Transverse colon (tissue), 4 donors: ENCODE measurements around the gene FBXO27. TPM values are rescaled to one million over a fixed set of nuclear protein-coding genes. Genes with fewer than 3 reads are reported as not detected.

ENCODE experiments used
- DNase-seq: peaks from one replicate; pipeline ENCODE4 v3.0.0-alpha.2; 2019
- H3K27ac ChIP-seq, 4 donors: fragments of 200-600 bp; sonication (generic); 2 replicates each; pipeline ENCODE4 v1.5.1; 2016 to 2018; ENCODE audit warnings: inconsistent platforms in 4 of 4
- H3K27me3 ChIP-seq: fragments of 200-600 bp; sonication (generic); 2 replicates; pipeline ENCODE4 v1.5.1; 2017; ENCODE audit warnings: inconsistent platforms
- H3K36me3 ChIP-seq, 4 donors: fragments of 200-600 bp; sonication (generic); 2 replicates each; pipeline ENCODE4 v1.5.1; 2017 to 2019; ENCODE audit warnings: inconsistent platforms in 4 of 4
- H3K4me1 ChIP-seq, 4 donors: fragments of 200-600 bp; sonication (generic); 2 replicates each; pipeline ENCODE4 v1.5.1; 2017 to 2020; ENCODE audit warnings: inconsistent platforms in 4 of 4
- H3K4me3 ChIP-seq, 4 donors: fragments of 200-600 bp; sonication (generic); 1 replicate in 1 of 4; 2 replicates in 3 of 4; pipeline versions ENCODE4 v1.5.1 to v1.6.1; 2017 to 2019; ENCODE audit warnings: inconsistent platforms in 4 of 4
- H3K9me3 ChIP-seq, 2 donors: fragments of 200-600 bp; sonication (generic); 2 replicates each; pipeline ENCODE4 v1.5.1; 2017 to 2019; ENCODE audit warnings: inconsistent platforms in 2 of 2
- EP300 ChIP-seq: sonication (generic); formaldehyde crosslinking; IDR thresholded peaks from one replicate; pipeline ENCODE4 v1.6.1; 2017; ENCODE audit warnings: antibody characterized with exemption, low read depth
- POLR2A ChIP-seq: fragments of 450-650 bp; IDR thresholded peaks from one replicate; pipeline ENCODE4 v1.6.1; 2016; ENCODE audit warnings: antibody characterized with exemption, mild to moderate bottlenecking, moderate library complexity
- POLR2AphosphoS5 ChIP-seq, 3 donors: sonication (generic); formaldehyde crosslinking; IDR thresholded peaks; one replicate each; pipeline ENCODE4 v1.6.1; 2016; ENCODE audit warnings: antibody characterized with exemption in 3 of 3
- WGBS, 2 donors: methylation state at CpG; one replicate each; pipeline ENCODE4 v1.1.5; 2018; ENCODE audit warnings: low coverage in 1 of 2; 5-methylcytosine and 5-hydroxymethylcytosine counted together
- in situ Hi-C, 4 donors: fragments of 200-750 bp; cut with MboI; loops; one replicate each; pipeline versions ENCODE4 v1.15.0 to v1.15.1; 2017; ENCODE audit warnings: low sequenced_read_pairs in 3 of 4, low pct_ligation_motif_present in 1 of 4, low pct_unique_long_range_greater_than_20kb in 1 of 4
- intact Hi-C: fragments of 100-400 bp; cut with DNase I; formaldehyde crosslinking; loops from one replicate; pipeline ENCODE4 v1.15.1; 2023; ENCODE audit warnings: low total_unique reads
- total RNA-seq, 4 donors: library from RNA; depleted of rRNA; stranded (reverse); fragments of >200 nt; gene quantifications; one replicate each; pipeline ENCODE4 v1.1.0, GENCODE V29; 2016
- TF ChIP-seq, protein P1 (sequence below), 5 experiments: fragments of 200-600 bp in 3 of 5; fragments of 450-650 bp in 2 of 5; sonication (generic) in 3 of 5; IDR thresholded peaks; 1 replicate in 2 of 5; 2 replicates in 3 of 5; pipeline ENCODE4 v1.5.1; 2016 to 2017; ENCODE audit warnings: antibody characterized with exemption in 5 of 5, inconsistent platforms in 3 of 5, mild to moderate bottlenecking in 2 of 5, moderate library complexity in 1 of 5

Gene FBXO27
- total RNA-seq, 4 donors from 2014 or later = 0.14 to 1.5 (median 1.1) TPM; not detected in 1

DNA sequence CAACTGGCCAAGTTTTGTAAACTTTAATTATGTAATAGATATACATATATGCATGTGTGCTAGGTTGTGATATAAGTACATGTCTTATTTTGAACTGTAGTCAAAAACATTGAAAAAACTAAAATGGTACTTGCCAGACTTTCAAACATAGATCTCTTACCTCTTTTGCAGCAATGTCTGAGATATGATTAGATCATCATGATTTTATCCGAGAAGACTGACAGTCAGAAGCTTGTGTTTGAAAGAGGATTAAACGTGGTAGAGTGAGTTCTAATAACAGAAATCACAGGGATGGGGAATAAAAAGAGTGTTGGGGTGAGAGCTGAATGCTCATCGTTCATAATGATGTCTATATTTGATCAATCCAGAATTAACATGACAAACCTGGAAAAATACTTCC, 33.6 kb upstream of the FBXO27 start:
- no peak for TF ChIP-seq POLR2AphosphoS5 (IDR thresholded peaks at IDR 0.05)
- TF ChIP-seq EP300 = no peak
- TF ChIP-seq, protein P1, sequence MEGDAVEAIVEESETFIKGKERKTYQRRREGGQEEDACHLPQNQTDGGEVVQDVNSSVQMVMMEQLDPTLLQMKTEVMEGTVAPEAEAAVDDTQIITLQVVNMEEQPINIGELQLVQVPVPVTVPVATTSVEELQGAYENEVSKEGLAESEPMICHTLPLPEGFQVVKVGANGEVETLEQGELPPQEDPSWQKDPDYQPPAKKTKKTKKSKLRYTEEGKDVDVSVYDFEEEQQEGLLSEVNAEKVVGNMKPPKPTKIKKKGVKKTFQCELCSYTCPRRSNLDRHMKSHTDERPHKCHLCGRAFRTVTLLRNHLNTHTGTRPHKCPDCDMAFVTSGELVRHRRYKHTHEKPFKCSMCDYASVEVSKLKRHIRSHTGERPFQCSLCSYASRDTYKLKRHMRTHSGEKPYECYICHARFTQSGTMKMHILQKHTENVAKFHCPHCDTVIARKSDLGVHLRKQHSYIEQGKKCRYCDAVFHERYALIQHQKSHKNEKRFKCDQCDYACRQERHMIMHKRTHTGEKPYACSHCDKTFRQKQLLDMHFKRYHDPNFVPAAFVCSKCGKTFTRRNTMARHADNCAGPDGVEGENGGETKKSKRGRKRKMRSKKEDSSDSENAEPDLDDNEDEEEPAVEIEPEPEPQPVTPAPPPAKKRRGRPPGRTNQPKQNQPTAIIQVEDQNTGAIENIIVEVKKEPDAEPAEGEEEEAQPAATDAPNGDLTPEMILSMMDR (IDR thresholded peaks at IDR 0.05) = no peak
- TF ChIP-seq POLR2A = no peak
- no peak for DNase-seq
- Histone ChIP-seq H3K36me3 (no peaks in the 10 kb centered on the region), H3K27me3 (no peaks in the 10 kb centered on the region), H3K27ac (no peak overlapping the region), H3K9me3 (no peaks in the 10 kb centered on the region), H3K4me1 (no peaks in the 10 kb centered on the region), H3K4me3 (no peak overlapping the region)
- 50 to 64% methylated on average over 3 of the region's 3 CpGs for WGBS, 2 donors
- in situ Hi-C loops (no loop called here), intact Hi-C loops (no loop called here)

DNA sequence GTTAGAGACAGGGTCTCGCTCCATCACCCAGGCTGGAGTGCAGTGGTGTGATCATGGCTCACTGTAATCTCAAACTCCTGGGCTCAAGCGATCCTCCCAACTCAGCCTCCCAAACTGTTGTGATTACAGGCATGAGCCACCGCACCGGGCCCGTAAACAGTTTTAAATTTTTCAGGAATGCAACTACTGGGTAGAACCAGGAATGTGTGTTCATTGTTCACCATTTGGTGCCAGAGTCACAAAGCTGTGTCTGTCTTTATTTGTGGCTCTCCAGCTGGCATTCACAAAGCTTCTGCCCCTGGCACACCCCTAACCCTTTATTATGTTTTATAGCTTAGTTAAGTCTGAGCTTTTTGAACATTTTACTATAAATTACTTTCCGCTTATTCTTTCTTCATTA, 32.1 kb upstream of the FBXO27 start:
- Histone ChIP-seq H3K27ac (no peak overlapping the region), H3K36me3 (no peaks in the 10 kb centered on the region), H3K4me3 (no peak overlapping the region), H3K9me3 (no peaks in the 10 kb centered on the region), H3K4me1 (no peaks in the 10 kb centered on the region), H3K27me3 (no peaks in the 10 kb centered on the region)
- WGBS, 2 donors = 86 to 93% methylated on average over 4 to 6 of the region's 6 CpGs
- intact Hi-C loops (no loop called here), in situ Hi-C loops (no loop called here)
- TF ChIP-seq, protein P1 (IDR thresholded peaks at IDR 0.05) = no peak
- no peak for TF ChIP-seq POLR2AphosphoS5 (IDR thresholded peaks at IDR 0.05)
- no peak for TF ChIP-seq POLR2A
- TF ChIP-seq EP300 = no peak
- DNase-seq = no peak

DNA sequence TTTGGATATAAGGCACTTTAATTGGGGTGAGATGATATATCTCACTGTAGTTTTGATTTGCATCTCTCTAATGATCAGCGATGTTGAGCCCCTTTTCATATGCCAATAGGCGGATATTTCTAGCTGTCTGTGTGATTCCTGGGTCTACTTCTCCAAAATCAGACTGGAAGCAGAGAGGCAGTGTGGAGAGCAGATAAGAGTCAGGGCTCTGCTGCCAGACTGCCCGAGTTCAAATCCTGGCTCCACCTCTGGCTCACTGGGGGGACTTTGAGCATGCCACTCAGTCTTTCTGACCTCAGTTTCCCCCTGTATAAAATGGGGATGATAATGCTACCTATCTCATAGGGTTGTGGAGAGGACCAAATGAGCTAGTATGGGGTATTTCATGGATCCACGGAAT, 27.8 kb upstream of the FBXO27 start:
- H3K4me1 ChIP-seq = no peaks in the 10 kb centered on the region
- no peak overlapping the region for H3K4me3 ChIP-seq
- DNase-seq = no peak
- no peaks in the 10 kb centered on the region for H3K36me3 ChIP-seq
- TF ChIP-seq POLR2AphosphoS5 (IDR thresholded peaks at IDR 0.05) (no peak), POLR2A (no peak), EP300 (no peak)
- TF ChIP-seq, protein P1 (IDR thresholded peaks at IDR 0.05) = no peak
- intact Hi-C loops (no loop called here), in situ Hi-C loops (no loop called here)
- H3K27me3 ChIP-seq = no peaks in the 10 kb centered on the region
- no peaks in the 10 kb centered on the region for H3K9me3 ChIP-seq
- H3K27ac ChIP-seq = no peak overlapping the region
- WGBS, 2 donors = 69% methylated on average over 4 of the region's 4 CpGs; no CpG with 5 or more reads in 1 of the 2 donors

DNA sequence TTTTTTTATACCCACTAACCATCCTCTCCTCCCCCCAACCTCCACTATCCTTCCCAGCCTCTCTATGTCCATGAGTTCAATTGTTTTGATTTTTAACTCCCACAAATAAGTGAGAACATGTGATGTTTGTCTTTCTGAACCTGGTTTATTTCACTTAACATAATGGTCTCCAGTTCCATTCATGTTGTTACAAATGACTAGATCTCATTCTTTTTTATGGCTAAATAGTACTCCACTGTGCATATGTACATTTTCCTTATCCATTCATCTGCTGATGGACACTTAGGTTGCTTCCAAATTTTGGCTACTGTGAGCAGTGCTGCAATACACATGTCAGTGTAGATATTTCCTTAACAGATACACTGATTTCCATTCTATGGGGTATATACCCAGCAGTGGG, 27.0 kb upstream of the FBXO27 start:
- no peak overlapping the region for H3K4me3 ChIP-seq
- intact Hi-C loops (no loop called here), in situ Hi-C loops (no loop called here)
- no peaks in the 10 kb centered on the region for H3K4me1 ChIP-seq
- DNase-seq = no peak
- no peaks in the 10 kb centered on the region for H3K36me3 ChIP-seq
- TF ChIP-seq POLR2A = no peak
- TF ChIP-seq POLR2AphosphoS5 (IDR thresholded peaks at IDR 0.05) = no peak
- TF ChIP-seq, protein P1 (IDR thresholded peaks at IDR 0.05) = no peak
- no peak for TF ChIP-seq EP300
- no peaks in the 10 kb centered on the region for H3K9me3 ChIP-seq
- no peaks in the 10 kb centered on the region for H3K27me3 ChIP-seq
- no peak overlapping the region for H3K27ac ChIP-seq
